NCI-H345 treated with DMSO at 0.1 percent for 48 hours (cell line): ENCODE data around the gene FCRL5.
"Not testable (repeated sequence)": the region's sequence is repeated elsewhere in the genome, so short reads cannot be mapped to it uniquely, and the experiment has no call there.

Experiments used
- DNase-seq: peaks from one replicate; lab custom pipeline; 2025; ENCODE audit not compliant: unreplicated experiment; lab: John Stamatoyannopoulos, UW

FCRL5 gene

DNA sequence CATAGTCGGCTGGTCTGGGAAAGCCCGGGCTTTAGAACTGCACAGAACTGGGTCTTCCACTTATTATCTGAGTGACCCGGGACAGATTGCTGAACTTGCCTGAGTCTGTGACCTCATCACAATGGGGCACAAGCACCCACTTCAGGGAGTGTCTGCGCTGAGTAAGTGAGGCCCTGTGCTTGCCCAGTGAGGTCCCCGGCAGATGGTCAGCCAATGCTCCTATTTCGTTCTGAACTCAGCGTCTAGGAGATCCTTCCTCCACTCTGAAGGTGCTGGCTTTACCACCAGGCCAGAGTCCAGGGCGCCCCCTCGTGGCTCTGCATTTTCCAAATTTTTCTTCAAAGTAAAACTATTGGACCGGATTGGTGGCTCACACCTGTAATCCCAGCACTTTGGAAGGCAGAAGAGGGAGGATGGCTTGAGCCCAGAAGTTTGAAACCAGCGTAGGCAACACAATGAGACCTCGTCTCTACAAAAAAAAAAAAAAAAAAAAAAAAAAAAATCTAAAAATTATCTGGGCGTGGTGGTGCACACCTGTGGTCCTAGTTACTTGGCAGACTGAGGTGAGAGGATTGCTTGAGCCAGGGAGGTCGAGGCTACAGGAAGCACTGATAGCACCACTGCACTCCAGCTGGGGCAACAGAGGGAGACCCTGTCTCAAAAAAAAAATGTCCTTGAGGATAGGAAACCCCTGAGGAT is 61.7 kb downstream of the FCRL5 start:
- peak; percentile 15 for DNase-seq

DNA sequence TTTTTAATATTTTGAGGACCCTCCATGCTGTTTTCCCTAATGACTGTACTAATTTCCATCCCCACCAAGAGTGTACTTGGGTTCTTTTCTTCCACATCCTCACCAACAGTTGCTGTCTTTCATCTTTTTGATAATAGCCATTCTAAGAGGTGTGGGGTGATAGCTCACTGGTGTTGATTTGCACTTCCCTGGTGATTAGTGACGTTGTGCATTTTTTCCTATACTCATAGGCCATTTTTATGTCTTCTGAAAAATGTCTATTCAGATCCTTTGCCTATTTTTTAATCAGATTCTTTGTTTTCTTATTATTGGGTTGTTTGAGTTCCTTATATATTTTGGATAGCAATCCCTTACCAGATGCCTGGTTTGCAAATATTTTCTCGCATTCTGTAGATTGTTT is 64.2 kb downstream of the FCRL5 start:
- DNase-seq, result no peak

DNA sequence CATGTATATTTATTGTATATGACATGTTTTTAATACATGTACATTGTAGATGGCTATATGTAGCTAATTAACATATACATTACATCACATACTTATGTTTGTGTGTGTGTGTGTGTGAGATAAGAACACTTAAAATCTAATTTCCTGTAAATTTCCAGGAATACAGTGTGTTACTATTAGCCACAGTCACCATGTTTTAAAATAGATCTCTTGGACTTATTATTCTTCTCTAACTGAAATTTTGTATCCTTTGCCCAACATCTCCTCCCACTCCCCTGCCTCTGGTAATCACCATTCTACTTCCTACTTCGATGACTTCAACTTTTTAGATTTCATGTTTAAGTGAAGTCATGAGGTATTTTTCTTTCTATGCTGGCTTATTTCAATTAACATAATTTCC is 64.8 kb downstream of the FCRL5 start:
- no peak for DNase-seq

DNA sequence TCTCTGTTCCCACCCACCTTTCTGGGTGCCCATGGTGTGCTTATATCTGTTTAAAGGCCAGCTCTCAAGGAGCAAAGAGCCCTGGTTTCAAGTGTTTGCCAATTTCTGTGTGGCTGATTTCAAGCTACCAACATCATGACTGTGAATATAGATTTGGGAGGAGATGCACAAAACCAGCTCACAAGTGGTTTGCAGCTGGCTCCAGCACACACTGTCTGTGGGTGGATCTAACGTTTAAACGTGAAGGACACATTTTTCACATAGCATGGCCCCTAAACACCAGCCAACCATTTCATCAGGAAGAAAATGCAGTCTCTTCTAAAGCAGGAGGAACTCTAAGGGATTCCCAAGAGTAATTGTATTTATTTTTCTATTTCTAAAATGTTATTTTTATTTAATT is 65.2 kb downstream of the FCRL5 start:
- peak; percentile 29 for DNase-seq

DNA sequence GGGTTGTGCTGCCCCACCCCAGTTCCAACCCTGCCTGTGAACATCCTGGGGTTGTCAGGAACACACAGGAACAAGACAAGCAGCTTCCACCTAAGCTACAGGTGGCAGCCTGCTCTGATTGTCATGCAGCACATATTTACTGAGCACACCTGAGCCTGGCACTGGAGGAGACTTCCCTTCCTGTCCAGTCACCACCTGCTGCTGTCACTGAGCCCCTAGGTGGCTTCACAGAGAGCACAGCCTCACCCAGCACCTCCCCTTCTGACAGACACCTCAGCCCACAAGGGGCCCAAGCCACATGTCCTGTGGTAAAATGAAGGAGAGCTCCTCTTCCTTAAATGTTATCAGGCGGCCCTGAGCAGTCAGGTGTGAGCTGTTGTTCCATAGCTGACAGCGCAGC is 65.9 kb downstream of the FCRL5 start:
- not testable (repeated sequence) for DNase-seq

DNA sequence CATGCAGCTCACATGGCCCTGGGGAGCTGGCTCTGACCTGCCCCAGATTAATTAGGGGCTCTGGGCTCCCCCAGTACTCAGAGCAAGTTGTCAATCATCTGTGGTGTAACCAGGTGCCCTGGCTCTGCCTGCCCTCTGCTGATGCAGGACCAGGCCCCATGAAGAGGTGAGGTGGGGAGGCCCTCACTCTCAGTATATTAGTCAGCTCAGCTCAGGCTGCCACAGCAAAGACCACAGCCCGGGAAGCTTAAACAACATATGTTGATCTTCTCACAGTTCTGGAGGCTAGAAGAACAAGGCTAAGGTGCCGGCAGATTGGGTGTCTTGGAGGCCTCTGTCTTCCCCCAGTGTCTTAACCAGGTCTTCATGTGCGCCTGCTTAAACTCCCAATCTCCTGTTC is 66.5 kb downstream of the FCRL5 start:
- no peak for DNase-seq

DNA sequence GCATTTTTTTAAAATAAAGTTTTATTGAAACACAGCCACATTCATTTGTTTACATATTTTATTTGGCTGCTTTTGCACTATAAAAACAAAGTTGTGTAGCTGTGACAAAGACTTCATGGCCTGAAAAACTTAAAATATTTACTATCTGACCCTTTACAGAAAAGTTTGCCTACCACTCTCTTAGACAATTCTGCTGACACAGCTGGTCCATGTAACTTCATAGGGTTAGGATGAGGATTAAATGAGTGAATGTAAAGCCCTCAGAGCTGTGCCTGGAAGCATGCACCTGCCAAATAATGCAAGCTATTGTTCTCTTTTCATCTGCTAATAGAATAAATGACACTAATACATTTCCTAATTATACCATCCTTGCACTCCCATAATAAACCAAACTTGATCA is 67.7 kb downstream of the FCRL5 start:
- DNase-seq, result no peak

DNA sequence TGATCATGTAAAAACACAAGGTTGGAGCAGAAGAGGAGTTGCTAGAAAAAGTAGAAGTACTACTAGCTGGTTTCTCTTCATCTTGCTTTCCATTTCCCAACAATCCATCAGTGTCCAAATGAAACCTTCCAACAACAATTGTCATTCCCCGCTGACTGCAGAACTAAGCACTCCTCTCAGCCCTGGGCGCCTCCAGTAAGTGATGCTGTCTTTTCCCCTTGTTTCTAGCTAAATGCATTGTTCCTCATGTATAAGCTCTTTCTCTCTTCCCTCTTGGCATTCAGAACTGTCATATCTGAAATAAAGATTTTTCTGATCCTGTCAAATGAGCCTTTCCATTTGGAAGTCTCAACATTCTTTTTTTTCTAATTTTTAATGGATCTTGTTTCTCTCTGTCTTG is 68.7 kb downstream of the FCRL5 start:
- no peak for DNase-seq

DNA sequence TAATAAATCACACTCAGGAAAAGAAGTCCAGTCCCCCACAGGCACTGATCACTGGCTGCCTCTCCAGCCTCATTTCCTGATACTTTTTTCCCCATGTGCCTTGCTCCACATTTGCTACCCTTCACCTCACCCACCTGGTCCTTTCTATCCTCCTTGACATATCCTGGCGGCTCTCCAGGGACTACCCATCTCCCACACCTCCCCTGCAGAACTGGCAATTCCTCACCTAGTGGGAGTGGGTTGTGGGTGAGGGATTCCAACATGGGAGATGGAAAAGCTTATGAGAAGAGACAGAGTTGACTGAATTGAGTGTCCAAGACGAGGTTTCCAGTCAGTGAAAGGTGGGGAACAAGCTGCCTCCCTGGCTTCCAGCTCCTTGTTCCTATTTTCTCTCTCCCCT is 69.6 kb downstream of the FCRL5 start:
- no peak for DNase-seq

DNA sequence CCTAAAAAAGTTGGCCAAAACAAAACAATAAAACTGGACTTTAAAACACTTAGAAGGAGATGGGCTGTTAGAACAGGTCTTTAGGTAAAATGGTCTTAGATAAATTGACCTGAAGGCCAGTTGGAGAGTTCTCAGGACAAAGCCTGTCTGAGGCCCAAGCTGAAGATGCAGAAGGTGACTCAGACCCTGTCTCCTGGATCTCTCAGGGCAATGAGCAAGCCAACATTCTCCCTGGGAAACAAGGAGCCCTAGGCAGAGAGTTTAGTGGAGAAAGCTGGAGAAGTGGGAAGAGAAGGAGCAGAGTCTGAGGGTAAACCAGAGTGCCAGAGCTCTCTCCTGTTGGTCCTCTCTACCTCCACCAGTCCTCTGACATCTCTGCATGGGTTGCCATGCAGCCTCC is 70.1 kb downstream of the FCRL5 start:
- DNase-seq, result no peak

DNA sequence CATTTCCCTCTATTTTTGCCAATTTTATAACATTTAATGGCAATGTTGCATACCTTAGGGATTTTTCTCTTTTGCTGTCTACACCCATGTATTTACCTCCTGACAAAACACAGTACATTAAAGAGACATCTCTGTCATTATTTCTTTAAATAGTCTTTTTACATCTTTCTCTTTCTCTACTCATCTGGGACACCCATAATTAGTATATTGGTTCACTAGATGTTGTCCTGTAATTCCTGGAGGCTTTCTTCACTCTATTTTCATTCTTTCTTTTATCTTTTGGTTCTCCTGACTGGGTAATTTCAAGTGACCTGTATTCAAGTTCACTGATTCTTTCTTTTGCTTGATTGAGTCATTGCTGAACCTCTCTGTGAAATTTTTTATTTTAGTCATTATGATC is 74.3 kb downstream of the FCRL5 start:
- DNase-seq, result no peak

DNA sequence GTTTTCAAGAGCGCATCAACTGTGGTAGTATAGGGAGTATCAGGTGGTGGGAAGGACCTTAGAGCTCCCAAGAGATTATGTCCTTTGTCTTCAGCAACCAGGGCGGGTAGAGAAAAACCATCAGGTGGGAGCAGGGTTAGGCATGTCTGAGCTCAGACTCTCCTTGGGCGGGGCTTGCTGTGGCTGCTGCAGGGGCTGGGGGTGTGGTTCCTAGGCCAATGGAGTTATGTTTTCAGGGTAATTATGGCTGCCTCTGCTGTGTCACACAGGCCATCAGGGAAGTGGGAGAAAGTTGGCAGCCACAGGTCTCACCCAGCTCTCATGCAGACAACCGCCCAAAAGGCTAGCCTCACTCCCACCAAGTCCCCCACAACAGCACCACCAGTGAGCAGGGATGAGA is 74.9 kb downstream of the FCRL5 start:
- no peak for DNase-seq

DNA sequence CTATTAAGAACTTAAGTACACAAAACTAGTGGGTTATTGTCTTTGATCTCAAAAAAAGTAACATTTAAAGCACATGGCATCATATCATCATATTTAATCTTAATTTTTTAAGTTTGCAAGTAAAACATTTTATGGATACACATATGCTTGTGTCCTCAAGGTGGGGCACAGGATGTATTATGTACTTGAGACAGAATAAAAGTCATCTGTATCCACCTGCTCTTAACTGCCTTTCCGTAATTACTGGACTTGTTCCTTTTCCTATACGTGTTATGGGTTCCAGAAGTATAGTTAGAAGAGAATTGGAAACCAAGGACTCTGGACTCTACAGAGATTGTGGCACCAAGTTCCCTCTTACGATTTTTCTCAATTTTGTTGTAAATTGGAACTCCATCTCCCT is 79.4 kb downstream of the FCRL5 start:
- no peak for DNase-seq

DNA sequence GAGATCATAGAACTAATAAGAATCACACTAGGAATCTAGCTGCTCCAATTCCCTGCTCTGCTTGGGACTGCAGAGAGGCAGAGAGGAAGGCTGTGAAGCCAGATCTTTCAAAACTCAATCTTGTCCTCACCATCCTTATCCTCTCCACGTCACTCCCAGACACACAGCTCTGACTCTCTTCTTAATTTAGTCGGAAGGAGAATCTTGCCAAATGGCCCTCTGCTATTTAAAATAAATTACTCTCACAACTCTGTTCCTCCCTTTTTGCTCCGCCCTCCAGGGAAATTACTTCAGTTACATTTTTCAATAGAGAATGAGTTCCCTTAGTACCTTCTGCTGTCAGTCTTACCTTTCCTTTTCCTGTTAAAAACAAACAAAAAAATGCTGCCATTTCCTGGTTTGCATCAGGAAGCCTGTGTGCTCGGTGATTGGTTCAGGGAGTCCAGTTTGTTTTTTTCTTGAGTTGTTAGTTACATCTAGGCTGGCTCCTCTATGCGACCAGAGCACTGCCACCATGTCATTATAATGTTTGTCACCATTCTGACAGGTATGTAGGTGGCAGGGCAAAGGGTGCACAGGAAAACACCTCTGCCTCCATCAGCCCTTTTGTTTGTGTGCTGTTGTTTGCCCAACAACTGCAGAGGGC is 80.1 kb downstream of the FCRL5 start:
- no peak for DNase-seq

DNA sequence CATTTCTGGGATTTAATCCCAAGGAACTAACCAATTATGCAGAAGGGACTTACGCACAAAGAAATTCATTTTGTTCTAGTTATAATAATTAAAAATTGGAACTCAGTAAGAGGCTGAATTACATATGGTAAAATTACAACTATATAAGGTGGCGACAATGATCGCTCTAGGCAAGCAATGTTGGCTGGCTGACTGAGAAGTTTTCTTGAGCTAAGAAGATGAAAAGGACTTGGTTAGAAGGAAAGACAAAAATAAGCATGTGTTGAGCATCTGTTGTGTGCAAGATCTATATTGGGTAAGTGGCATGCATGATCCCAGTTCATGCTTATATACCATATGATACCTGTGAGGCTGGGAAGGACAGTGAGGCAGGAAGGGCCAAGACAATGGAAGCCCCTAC is 80.8 kb downstream of the FCRL5 start:
- no peak for DNase-seq

DNA sequence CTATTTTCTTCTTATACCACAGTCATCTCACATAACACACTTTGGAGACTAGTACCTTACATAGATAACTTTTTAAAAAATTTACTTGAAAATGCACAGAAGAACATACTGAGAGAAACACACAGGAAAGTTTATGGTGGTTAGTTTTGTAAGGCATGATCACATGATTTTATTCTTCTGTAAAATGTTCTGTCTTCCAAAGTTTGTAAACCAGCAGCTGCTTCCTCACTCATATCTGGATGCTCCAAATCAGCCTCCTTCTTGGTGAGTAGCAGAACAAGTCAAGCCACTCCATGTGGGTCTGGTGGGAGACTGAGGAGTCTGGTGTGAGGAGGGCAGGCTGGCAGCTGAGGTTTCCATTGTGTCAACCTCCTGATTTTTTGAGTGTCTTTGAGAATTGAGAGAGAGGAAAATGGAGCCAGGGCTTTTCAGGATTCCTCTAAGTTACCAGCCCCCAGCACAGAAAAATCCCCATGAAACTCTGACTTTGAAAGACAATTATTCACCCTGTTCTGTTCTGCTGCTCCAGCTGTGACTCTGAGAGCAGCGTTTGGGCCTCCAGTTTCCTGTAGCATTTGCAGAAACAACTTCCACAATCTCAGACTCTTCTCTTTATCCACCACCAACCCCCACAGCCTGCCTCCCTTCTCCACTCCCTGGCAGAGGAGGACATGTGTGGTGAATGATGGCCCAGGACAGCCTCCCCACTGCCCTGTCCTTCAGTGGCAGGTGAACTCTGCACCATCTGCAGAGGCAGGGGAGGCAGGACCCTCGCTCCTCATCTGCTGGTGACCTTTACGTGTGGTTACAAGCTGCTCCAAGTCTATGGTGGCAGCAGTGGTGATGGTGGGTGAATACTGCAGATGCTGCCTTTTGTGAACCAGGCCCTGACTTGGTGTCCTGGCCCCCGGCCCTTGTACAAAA is 82.3 kb downstream of the FCRL5 start:
- DNase-seq, result no peak

DNA sequence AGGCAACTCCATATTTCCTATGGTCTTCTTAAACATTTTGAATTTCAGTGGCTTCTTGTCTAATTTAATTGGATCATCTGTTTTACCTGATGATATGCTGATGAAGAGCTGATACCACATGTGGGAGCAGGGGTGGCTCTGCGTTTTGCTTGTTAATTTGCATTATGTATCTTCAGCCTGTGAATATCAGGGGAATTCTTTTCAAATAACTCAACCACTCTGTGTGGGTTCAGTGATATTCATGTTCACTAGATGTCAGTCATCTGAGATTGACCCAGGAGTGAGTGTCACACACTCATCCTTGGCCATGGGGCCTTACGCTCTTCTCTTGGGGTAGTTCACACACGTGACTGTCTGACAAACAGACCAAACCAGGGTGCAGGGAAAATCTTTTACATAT is 83.0 kb downstream of the FCRL5 start:
- DNase-seq, result no peak

DNA sequence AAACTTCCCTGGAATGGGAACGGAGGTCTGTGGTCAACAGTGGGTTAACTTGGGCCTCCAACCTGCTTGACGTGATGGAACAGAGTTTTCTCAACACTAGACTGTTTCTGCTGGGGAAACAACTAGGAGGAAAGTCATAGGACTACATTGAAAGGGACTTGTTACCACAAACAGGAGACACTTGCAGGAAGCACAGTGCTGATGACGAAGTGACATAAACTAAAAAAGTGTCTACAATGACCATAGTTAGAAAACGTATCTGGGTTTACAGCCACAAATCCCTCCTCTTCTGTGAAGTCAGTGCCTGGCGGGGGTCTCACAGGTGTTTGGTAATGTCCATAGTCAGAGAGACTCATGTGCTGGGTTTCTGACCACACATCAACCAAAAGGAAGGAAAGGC is 86.3 kb downstream of the FCRL5 start:
- DNase-seq, result no peak
